ENCODE results near the gene PPP1R12A.

Gene PPP1R12A

GRCh38 chr12:79938843-79939242, 3.9 kb upstream of the PPP1R12A start:
- intact Hi-C loops (cut with DNase I): no loop called here
- no peak for DNase-seq

DNA sequence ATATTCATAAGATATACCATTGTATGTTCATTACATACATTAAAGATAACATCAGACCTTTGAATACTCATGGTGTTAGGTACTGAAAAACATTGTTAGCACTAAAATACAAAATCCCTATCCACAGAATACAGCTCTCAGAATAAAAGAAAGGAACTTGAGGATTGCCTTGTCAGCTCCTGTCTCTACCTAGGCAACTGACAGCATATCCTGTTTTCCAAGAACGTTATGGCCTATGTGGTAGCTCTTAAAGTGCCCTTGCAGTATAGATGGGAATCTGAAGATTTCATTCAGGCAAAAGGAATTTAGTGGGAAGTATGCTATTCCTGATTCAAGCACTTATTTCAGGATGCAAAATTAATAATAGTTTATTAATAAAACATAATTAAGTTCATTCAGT, 1.8 kb upstream of the PPP1R12A start:
- intact Hi-C loops (cut with DNase I): no loop called here
- DNase-seq: no peak

DNA sequence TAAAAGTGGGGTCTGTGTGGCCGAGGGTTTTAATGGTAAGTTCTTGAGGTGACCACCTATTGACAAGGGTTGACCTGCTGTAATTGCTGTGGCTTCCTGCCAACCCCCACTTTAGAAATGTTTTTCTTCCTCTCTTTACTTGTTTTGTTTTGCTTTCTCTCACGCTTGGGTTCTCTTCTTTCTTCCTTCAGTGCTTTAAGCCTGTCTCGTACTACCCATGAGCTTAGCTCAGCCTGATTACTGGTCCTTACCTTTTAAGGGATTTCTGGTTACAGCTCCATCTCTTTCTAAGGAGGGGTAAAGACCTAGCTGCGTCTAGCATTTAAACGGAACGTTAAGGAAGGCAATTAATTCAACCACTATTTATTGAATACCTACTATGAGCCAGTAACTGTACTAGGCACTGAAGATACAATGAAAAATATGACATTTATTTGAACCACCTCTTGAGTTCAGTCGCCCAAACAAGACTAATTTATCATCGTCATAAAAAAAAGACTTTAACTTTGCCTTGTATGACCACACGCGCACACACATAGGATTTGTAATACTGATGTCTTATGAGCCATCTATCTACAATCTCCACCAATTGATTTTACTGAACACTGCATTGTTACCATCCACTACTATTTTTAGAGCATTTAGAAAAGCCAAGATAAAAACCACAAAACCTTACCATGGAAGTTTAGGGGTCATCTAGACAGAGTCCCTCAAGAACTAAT, 888 bp upstream of the PPP1R12A start:
- no peak for DNase-seq
- intact Hi-C loops (cut with DNase I): no loop called here

GRCh38 chr12:79934281-79935020, 446 bp downstream of the PPP1R12A start:
- intact Hi-C loops (cut with DNase I): no loop called here

GRCh38 chr12:79933532-79934264, 1.2 kb downstream of the PPP1R12A start:
- peak in 12 of 42 donors; percentile 2 to 46 (median 17) for DNase-seq

More at GRCh38 chr12:79934281-79935020, 446 bp downstream of the PPP1R12A start:
- peak in 35 of 42 donors; percentile 13 to 78 (median 61) for DNase-seq

GRCh38 chr12:79933043-79933442, 1.9 kb downstream of the PPP1R12A start:
- intact Hi-C loops (cut with DNase I): no loop called here
- DNase-seq: no peak

More at GRCh38 chr12:79933532-79934264, 1.2 kb downstream of the PPP1R12A start:
- intact Hi-C loops (cut with DNase I): no loop called here

DNA sequence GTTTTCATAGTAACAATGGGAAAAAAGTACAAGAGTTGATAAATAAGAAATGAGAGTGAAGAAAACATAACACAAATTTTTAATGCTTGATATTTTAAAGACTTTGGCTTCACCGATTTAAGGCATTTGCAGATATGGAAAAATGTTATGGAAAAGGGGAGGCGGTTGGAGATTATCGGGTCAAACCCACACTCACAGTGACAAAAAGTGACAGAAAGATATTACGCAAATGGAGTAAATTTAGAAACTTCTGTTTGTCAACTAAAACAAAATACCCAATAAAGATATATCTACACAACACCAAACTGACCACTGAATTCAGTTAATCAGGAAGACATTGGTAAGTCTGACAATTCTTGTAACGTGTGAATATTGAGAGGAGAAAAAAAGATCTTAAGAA, 2.5 kb downstream of the PPP1R12A start:
- DNase-seq: no peak
- intact Hi-C loops (cut with DNase I): no loop called here

GRCh38 chr12:79929065-79929464, 5.8 kb downstream of the PPP1R12A start:
- no peak for DNase-seq
- intact Hi-C loops (cut with DNase I): no loop called here

DNA sequence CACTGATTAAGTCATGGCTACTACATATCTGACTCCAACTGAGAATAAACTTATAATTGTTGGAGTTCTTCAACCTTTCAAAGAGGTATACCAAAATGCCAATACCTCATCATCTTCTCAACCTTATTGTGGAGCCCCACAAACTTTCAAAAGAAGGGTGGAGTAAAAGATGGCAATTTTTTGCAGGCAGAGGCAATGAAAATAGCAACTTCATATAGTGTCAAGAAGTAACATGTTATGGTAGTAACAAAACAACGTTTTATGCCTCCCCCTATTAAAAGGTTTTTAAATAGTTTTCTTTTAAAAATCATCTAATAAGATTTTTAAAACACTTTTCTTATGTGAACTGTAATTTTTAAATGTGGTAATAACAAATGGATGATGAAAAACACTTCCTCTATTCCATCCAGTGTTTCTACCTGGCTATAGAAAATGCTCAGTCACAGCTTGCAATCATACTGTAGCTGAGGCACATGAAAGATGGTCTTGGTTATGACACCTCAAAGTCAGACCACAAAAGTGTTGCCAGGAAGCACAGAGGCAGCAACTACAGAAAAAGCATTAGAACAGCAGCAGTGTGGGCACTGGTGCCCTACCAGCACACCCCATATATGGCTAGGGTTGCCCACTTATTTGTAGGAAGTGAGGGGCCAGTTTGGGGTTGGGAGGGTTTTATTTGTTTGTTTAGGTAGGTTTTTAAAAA, 7.0 kb downstream of the PPP1R12A start:
- intact Hi-C loops (cut with DNase I): no loop called here
- DNase-seq: no peak

GRCh38 chr12:79926951-79927350, 7.9 kb downstream of the PPP1R12A start:
- DNase-seq: no peak
- intact Hi-C loops (cut with DNase I): no loop called here

- intact Hi-C loops (cut with DNase I): no loop called here
- DNase-seq: no peak
Measured at GRCh38 chr12:79925492-79925891, 9.4 kb downstream of the PPP1R12A start.

DNA sequence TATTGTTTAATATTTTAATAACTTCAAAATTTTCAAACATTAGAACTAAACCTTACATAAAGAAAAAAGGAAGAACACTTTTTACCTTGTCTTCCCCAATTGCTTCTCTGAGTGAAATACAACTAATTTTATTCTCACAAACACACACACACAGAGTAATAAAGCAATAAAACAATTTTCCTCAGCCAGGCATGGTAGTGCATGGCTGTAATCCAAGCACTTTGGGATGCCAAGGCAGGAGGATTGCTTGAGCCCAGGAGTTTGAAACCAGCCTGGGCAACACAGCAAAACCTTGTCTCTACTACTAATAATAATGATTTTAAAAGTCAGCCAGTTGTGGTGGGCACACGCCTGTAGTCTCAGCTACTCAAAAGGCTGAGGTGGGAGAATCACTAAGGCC, 13.1 kb downstream of the PPP1R12A start:
- intact Hi-C loops (cut with DNase I): no loop called here
- DNase-seq: no peak

- intact Hi-C loops (cut with DNase I): no loop called here
- no peak for DNase-seq
Measured at GRCh38 chr12:79920421-79921238, 14.3 kb downstream of the PPP1R12A start.

DNA sequence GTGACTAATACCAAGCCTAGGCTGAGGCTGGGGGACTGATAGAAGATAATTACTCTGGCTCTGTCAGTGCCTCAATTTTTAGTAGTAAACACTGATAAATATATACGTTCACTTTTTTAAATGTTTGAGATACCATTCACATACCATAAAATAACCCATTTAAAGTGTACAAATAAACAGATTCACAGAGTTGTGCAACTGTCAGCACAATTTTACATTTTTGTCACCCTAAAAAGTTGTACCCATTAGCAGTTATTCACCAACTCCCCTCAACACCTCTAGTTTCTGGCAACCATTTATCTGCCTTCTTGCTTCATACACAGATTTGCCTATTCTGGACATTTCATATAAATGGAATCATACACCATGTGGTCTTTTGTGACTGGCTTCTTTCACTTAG, 15.1 kb downstream of the PPP1R12A start:
- intact Hi-C loops (cut with DNase I): no loop called here
- DNase-seq: no peak

DNA sequence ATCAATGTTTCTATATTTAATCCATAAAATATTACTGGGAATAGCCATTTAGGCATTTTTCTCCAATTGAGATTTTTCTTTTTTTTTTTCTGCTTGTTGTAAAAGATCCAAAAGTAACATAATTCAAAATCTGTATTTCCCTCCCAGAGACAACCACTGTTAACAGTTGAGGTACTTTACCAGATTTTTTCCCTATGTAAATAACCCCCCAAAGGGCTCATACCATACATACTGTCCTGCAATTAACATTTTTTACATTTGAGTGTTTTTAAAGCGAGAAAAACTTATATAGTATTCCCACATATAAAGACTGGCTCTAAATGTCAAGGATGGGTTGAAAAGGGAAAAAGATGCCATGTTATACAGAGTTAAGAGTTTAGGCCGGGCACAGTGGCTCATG, 18.1 kb downstream of the PPP1R12A start:
- no peak for DNase-seq
- intact Hi-C loops (cut with DNase I): no loop called here

DNA sequence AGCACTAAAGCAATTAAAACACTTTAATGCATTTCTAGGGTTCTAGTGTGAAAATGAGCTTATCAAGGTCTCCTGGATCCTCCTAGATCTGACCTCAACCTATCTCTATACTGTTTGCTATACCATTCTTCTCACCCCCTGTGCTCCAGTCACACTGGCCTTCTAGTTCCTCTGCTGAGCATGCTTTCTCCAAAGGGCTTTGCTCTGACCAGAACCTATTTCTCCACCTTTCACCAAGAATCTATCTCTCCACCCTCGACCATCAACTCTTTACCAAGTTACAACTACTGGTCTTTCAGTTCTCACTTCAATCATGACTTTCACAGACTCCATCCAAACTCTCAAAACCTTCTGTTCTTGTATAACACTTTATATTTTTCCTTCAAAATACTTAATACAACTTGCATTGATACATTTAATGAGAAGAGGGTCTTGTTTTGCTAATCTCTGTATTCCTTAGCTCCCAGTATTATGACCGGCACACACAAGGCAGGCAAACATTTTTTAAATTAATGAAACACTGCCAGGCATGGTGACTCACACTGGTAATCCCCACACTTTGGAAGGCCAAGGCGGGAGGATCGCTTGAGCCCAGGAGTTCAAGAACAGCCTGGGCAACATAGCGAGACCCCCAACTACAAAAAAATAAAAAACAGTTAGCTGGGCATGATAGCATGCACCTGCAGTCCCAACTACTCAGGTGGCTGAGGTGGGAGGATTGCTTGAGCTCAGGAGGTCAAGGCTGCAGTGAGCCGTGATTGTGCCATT, 22.8 kb downstream of the PPP1R12A start:
- DNase-seq: no peak
- intact Hi-C loops (cut with DNase I): no loop called here

GRCh38 chr12:79908366-79908765, 26.5 kb downstream of the PPP1R12A start:
- intact Hi-C loops (cut with DNase I): no loop called here

DNA sequence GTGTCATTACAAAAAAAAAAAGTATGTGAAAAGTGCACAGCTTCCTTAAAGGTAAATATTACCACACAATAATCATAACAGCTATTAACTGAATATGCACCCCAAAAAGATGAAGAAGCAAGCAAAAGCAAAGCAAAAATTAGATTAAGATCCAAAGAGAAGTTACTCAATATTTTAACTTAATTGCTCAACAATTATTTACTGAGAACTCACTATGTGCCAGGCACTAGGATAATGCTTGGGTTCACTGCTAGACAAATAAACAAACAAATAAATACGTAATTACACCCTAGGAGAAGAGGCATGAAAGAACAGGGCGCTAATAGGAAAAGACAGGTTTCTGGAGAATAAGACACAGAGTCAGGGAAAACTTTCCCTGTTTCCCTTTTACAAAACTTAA, 33.4 kb downstream of the PPP1R12A start:
- intact Hi-C loops (cut with DNase I): no loop called here
- no peak for DNase-seq

More at GRCh38 chr12:79908366-79908765, 26.5 kb downstream of the PPP1R12A start:
- no peak for DNase-seq

Measured in head of caudate nucleus (tissue), 42 donors.